SK-N-SH treated with all-trans-retinoic acid at 6 μM for 48 hours (cell line): Measurements from ENCODE around the gene KLHL3.

Source experiments
- ATAC-seq: fragments of 200-7000 bp; cut with Tn5 transposase; 3 replicates; pipeline ENCODE4 v1.9.1; 2020; ENCODE audit warnings: mild to moderate bottlenecking, moderate library complexity
- ARNTL ChIP-seq: fragments of 450-650 bp; formaldehyde crosslinking; IDR thresholded peaks from 2 replicates; pipeline ENCODE4 v1.5.0; 2020; ENCODE audit warnings: low read depth, mild to moderate bottlenecking, moderate library complexity, borderline replicate concordance
- BACH2 ChIP-seq: fragments of 250-450 bp; sonication (Bioruptor Pico); IDR thresholded peaks from 2 replicates; pipeline ENCODE4 v1.9.0; 2021; ENCODE audit warnings: mild to moderate bottlenecking, borderline replicate concordance
- CSDC2 ChIP-seq: fragments of 250-450 bp; sonication (Bioruptor Pico); IDR thresholded peaks from 2 replicates; pipeline ENCODE4 v1.5.0; 2020; ENCODE audit warnings: mild to moderate bottlenecking, moderate library complexity
- ESRRG ChIP-seq: fragments of 250-450 bp; sonication (Bioruptor Pico); IDR thresholded peaks from 2 replicates; pipeline ENCODE4 v1.6.1; 2021; ENCODE audit warnings: mild to moderate bottlenecking
- GLIS3 ChIP-seq: fragments of 250-450 bp; sonication (Bioruptor Pico); IDR thresholded peaks from 2 replicates; pipeline ENCODE4 v1.5.0; 2020; ENCODE audit warnings: mild to moderate bottlenecking, moderate library complexity
- ISL1 ChIP-seq: fragments of 250-450 bp; sonication (Bioruptor Pico); IDR thresholded peaks from 2 replicates; pipeline ENCODE4 v2.1.2; 2022; ENCODE audit warnings: mild to moderate bottlenecking, moderate library complexity
- OSR1 ChIP-seq: fragments of 250-450 bp; sonication (Bioruptor Pico); IDR thresholded peaks from 2 replicates; pipeline ENCODE4 v1.8.0; 2022; ENCODE audit warnings: moderate library complexity, mild to moderate bottlenecking, inconsistent platforms
- PPARA ChIP-seq: fragments of 250-450 bp; sonication (Bioruptor Pico); IDR thresholded peaks from 2 replicates; pipeline ENCODE4 v1.5.0; 2020; ENCODE audit warnings: mild to moderate bottlenecking, borderline replicate concordance
- RARB ChIP-seq: fragments of 250-450 bp; sonication (Bioruptor Pico); IDR thresholded peaks from 2 replicates; pipeline ENCODE4 v1.8.0; 2021; ENCODE audit warnings: mild to moderate bottlenecking, moderate library complexity
- SNAI2 ChIP-seq: fragments of 250-450 bp; sonication (Bioruptor Pico); IDR thresholded peaks from 2 replicates; pipeline ENCODE4 v1.5.0; 2020; ENCODE audit warnings: mild to moderate bottlenecking, moderate library complexity
- TCF4 ChIP-seq: fragments of 250-450 bp; sonication (Bioruptor Pico); IDR thresholded peaks from 2 replicates; pipeline ENCODE4 v1.8.0; 2021; ENCODE audit warnings: mild to moderate bottlenecking, moderate library complexity, borderline replicate concordance
- TOX ChIP-seq: fragments of 250-450 bp; sonication (Bioruptor Pico); IDR thresholded peaks from 2 replicates; pipeline ENCODE4 v1.8.0; 2021; ENCODE audit warnings: mild to moderate bottlenecking, moderate library complexity, borderline replicate concordance
- ZC3H10 ChIP-seq: fragments of 250-450 bp; sonication (Bioruptor Pico); IDR thresholded peaks from 2 replicates; pipeline ENCODE4 v1.5.1; 2021; ENCODE audit warnings: mild to moderate bottlenecking, moderate library complexity
- ZFP3 ChIP-seq: fragments of 250-450 bp; sonication (Bioruptor Pico); IDR thresholded peaks from 2 replicates; pipeline ENCODE4 v1.5.0; 2020; ENCODE audit warnings: mild to moderate bottlenecking, moderate library complexity
- ZFP30 ChIP-seq: fragments of 450-650 bp; formaldehyde crosslinking; IDR thresholded peaks from 2 replicates; pipeline ENCODE4 v1.5.0; 2022; ENCODE audit warnings: mild to moderate bottlenecking, moderate library complexity
- ZNF565 ChIP-seq: fragments of 450-650 bp; formaldehyde crosslinking; conservative IDR thresholded peaks from 2 replicates; pipeline ENCODE4 v1.5.0; 2020; ENCODE audit warnings: low read depth, mild to moderate bottlenecking, moderate library complexity
- ZNF70 ChIP-seq: fragments of 450-650 bp; formaldehyde crosslinking; IDR thresholded peaks from 2 replicates; pipeline ENCODE4 v1.5.0; 2020; ENCODE audit warnings: mild to moderate bottlenecking, moderate library complexity
- ZNF8 ChIP-seq: fragments of 450-650 bp; formaldehyde crosslinking; IDR thresholded peaks from 2 replicates; pipeline ENCODE4 v1.5.0; 2020; ENCODE audit warnings: mild to moderate bottlenecking, moderate library complexity
- TF ChIP-seq, protein P1 (sequence below): fragments of 250-450 bp; sonication (Bioruptor Pico); IDR thresholded peaks from 2 replicates; pipeline ENCODE4 v1.5.1; 2020; ENCODE audit warnings: low read depth, mild to moderate bottlenecking, moderate library complexity
- TF ChIP-seq, protein P2 (sequence below): fragments of 250-450 bp; sonication (Bioruptor Pico); IDR thresholded peaks from 2 replicates; pipeline ENCODE4 v1.8.0; 2021; ENCODE audit warnings: low read depth, mild to moderate bottlenecking, moderate library complexity, borderline replicate concordance
- TF ChIP-seq, protein P3 (sequence below): fragments of 250-450 bp; sonication (Bioruptor Pico); IDR thresholded peaks from 2 replicates; pipeline ENCODE4 v1.5.1; 2021; ENCODE audit warnings: mild to moderate bottlenecking, moderate library complexity
- TF ChIP-seq, protein P4 (sequence below): fragments of 250-450 bp; sonication (Bioruptor Pico); IDR thresholded peaks from 2 replicates; pipeline ENCODE4 v1.8.0; 2020; ENCODE audit warnings: mild to moderate bottlenecking, moderate library complexity, borderline replicate concordance

The KLHL3 gene

DNA sequence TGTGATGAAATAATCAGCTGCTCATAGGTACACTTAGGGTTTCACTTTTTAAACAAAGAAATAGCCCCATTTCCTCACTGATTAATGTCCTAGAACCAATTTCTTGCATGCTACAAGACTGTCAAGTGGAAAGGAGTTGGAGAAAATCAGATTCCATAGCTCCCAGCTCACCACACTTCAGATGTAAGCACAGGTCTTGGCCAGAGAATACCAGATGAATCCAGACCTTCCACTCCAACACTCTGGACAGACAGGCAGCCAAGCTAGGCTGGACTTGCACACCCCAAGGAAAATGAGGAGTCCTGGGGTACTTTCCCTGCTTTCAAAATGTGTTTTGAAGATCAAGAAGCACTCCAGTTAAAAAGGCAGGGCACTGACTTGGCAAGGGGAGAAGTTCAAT lies 68.5 kb downstream of the KLHL3 start:
- TF ChIP-seq ZC3H10 (no peak), ZFP30 (CRISPR knock-in tag) (no peak), ZFP3 (CRISPR knock-in tag) (no peak), CSDC2 (no peak), SNAI2 (CRISPR knock-in tag) (no peak)
- TF ChIP-seq, protein P1, sequence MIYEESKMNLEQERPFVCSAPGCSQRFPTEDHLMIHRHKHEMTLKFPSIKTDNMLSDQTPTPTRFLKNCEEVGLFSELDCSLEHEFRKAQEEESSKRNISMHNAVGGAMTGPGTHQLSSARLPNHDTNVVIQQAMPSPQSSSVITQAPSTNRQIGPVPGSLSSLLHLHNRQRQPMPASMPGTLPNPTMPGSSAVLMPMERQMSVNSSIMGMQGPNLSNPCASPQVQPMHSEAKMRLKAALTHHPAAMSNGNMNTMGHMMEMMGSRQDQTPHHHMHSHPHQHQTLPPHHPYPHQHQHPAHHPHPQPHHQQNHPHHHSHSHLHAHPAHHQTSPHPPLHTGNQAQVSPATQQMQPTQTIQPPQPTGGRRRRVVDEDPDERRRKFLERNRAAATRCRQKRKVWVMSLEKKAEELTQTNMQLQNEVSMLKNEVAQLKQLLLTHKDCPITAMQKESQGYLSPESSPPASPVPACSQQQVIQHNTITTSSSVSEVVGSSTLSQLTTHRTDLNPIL (CRISPR knock-in tag): no peak
- TF ChIP-seq, all 23 proteins: peak for 0
- ATAC-seq: no peak

DNA sequence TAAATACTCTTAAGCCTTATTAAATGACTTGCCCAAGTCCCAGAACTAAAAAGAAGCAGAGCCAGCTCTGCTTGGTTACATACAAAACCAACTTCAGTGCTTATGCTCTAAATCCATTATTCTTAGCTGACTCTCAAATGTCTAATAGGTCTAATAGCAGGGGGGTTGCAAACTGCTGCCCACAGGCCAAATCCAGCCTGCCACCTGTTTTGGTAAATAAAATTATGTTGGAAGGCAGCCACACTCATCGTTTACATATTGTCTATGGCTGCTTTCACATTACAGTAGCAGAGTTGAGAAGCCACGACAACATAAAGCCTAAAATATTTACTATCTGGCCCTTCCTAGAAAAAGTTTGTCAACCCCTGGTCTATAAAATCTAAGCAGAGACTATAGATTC lies 69.0 kb downstream of the KLHL3 start:
- ATAC-seq: no peak
- no peak for TF ChIP-seq ZFP3 (CRISPR knock-in tag)
- TF ChIP-seq RARB (CRISPR knock-in tag): no peak
- TF ChIP-seq, protein P2, sequence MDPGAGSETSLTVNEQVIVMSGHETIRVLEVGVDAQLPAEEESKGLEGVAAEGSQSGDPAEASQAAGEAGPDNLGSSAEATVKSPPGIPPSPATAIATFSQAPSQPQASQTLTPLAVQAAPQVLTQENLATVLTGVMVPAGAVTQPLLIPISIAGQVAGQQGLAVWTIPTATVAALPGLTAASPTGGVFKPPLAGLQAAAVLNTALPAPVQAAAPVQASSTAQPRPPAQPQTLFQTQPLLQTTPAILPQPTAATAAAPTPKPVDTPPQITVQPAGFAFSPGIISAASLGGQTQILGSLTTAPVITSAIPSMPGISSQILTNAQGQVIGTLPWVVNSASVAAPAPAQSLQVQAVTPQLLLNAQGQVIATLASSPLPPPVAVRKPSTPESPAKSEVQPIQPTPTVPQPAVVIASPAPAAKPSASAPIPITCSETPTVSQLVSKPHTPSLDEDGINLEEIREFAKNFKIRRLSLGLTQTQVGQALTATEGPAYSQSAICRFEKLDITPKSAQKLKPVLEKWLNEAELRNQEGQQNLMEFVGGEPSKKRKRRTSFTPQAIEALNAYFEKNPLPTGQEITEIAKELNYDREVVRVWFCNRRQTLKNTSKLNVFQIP (CRISPR knock-in tag): no peak
- TF ChIP-seq GLIS3: no peak
- no peak for TF ChIP-seq ZFP30 (CRISPR knock-in tag)
- TF ChIP-seq ZC3H10: no peak
- TF ChIP-seq, protein P1 (CRISPR knock-in tag): no peak
- TF ChIP-seq, protein P3, sequence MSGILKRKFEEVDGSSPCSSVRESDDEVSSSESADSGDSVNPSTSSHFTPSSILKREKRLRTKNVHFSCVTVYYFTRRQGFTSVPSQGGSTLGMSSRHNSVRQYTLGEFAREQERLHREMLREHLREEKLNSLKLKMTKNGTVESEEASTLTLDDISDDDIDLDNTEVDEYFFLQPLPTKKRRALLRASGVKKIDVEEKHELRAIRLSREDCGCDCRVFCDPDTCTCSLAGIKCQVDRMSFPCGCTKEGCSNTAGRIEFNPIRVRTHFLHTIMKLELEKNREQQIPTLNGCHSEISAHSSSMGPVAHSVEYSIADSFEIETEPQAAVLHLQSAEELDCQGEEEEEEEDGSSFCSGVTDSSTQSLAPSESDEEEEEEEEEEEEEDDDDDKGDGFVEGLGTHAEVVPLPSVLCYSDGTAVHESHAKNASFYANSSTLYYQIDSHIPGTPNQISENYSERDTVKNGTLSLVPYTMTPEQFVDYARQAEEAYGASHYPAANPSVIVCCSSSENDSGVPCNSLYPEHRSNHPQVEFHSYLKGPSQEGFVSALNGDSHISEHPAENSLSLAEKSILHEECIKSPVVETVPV (CRISPR knock-in tag): no peak
- TF ChIP-seq CSDC2: no peak
- TF ChIP-seq BACH2 (CRISPR knock-in tag): no peak
- TF ChIP-seq TCF4 (CRISPR knock-in tag): no peak
- TF ChIP-seq ISL1 (CRISPR knock-in tag): no peak
- TF ChIP-seq PPARA (CRISPR knock-in tag): no peak
- TF ChIP-seq, protein P4, sequence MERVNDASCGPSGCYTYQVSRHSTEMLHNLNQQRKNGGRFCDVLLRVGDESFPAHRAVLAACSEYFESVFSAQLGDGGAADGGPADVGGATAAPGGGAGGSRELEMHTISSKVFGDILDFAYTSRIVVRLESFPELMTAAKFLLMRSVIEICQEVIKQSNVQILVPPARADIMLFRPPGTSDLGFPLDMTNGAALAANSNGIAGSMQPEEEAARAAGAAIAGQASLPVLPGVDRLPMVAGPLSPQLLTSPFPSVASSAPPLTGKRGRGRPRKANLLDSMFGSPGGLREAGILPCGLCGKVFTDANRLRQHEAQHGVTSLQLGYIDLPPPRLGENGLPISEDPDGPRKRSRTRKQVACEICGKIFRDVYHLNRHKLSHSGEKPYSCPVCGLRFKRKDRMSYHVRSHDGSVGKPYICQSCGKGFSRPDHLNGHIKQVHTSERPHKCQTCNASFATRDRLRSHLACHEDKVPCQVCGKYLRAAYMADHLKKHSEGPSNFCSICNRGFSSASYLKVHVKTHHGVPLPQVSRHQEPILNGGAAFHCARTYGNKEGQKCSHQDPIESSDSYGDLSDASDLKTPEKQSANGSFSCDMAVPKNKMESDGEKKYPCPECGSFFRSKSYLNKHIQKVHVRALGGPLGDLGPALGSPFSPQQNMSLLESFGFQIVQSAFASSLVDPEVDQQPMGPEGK (CRISPR knock-in tag): no peak

DNA sequence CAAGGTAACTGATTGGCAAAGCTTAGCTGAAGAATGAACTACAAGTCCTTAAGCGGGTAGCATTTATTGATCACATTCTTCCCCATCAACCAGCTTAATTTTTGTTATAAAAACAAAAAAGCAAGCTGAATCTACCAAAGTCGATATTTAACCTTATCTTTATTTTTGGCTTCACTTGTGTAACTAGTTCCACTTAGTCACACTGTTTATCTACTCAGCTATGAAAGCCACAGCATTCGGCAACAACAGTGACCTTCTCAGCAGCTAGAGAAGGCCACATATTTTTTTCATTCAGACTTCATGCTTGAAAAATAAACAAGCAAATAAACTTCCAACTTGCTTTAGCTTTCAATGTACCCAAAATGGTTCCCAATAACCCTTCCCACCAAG lies 69.4 kb downstream of the KLHL3 start:
- no peak for TF ChIP-seq ESRRG (CRISPR knock-in tag)
- no peak for TF ChIP-seq TOX (CRISPR knock-in tag)
- TF ChIP-seq ZNF565 (CRISPR knock-in tag): no peak
- TF ChIP-seq ZNF8 (CRISPR knock-in tag): no peak
- no peak for TF ChIP-seq OSR1 (CRISPR knock-in tag)
- TF ChIP-seq, protein P2 (CRISPR knock-in tag): no peak
- TF ChIP-seq PPARA (CRISPR knock-in tag): no peak
- no peak for TF ChIP-seq ZC3H10
- TF ChIP-seq, protein P3 (CRISPR knock-in tag): no peak
- TF ChIP-seq, protein P4 (CRISPR knock-in tag): no peak
- no peak for TF ChIP-seq ZFP30 (CRISPR knock-in tag)
- no peak for TF ChIP-seq ARNTL (CRISPR knock-in tag)
- TF ChIP-seq SNAI2 (CRISPR knock-in tag): no peak
- no peak for TF ChIP-seq ZNF70
- ATAC-seq: no peak
